GM21723 (cell line): ENCODE measurements around the gene FBXO48.

Experiments used
- ATAC-seq: cut with Tn5 transposase; IDR thresholded peaks from one replicate; pipeline ENCODE4 v1.9.1; 2021; ENCODE audit warnings: mild to moderate bottlenecking, moderate library complexity; ENCODE audit not compliant: unreplicated experiment

Gene FBXO48

GRCh38 chr2:68438455-68439303 lies 28.4 kb downstream of the FBXO48 start:
- ATAC-seq = no peak

GRCh38 chr2:68436270-68436669 lies 30.8 kb downstream of the FBXO48 start:
- no peak for ATAC-seq

- ATAC-seq = no peak
These were observed 31.5 kb downstream of the FBXO48 start for GRCh38 chr2:68435615-68436014.

- no peak for ATAC-seq
These were observed 32.1 kb downstream of the FBXO48 start for GRCh38 chr2:68434981-68435380.

GRCh38 chr2:68432696-68433658 lies 34.1 kb downstream of the FBXO48 start:
- no peak for ATAC-seq

GRCh38 chr2:68431316-68431972 lies 35.6 kb downstream of the FBXO48 start:
- no peak for ATAC-seq

- ATAC-seq = no peak
These were observed 37.7 kb downstream of the FBXO48 start for GRCh38 chr2:68429311-68429826.

- ATAC-seq = no peak
These were observed 38.3 kb downstream of the FBXO48 start for GRCh38 chr2:68428746-68429145.

GRCh38 chr2:68428126-68428525 lies 39.0 kb downstream of the FBXO48 start:
- no peak for ATAC-seq

GRCh38 chr2:68426848-68427579 lies 40.1 kb downstream of the FBXO48 start:
- peak; percentile 34 for ATAC-seq

- ATAC-seq = no peak
These were observed 40.6 kb downstream of the FBXO48 start for GRCh38 chr2:68426446-68426845.

- ATAC-seq = no peak
These were observed 41.6 kb downstream of the FBXO48 start for GRCh38 chr2:68425503-68425902.

- ATAC-seq = peak; percentile 84
These were observed 43.0 kb downstream of the FBXO48 start for GRCh38 chr2:68423966-68424650.

GRCh38 chr2:68420254-68420910 lies 46.7 kb downstream of the FBXO48 start:
- ATAC-seq = no peak

- no peak for ATAC-seq
These were observed 48.2 kb downstream of the FBXO48 start for GRCh38 chr2:68418855-68419254.

GRCh38 chr2:68418419-68418818 lies 48.7 kb downstream of the FBXO48 start:
- no peak for ATAC-seq

- ATAC-seq = no peak
These were observed 49.2 kb downstream of the FBXO48 start for GRCh38 chr2:68417926-68418325.

- ATAC-seq = no peak
These were observed 50.9 kb downstream of the FBXO48 start for GRCh38 chr2:68416081-68416675.

GRCh38 chr2:68415521-68415920 lies 51.6 kb downstream of the FBXO48 start:
- ATAC-seq = no peak
